Measurements from ENCODE around the gene CLEC17A.
"Not testable (repeated sequence)": the region's sequence is repeated elsewhere in the genome, so short reads cannot be mapped to it uniquely, and the experiment has no call there.

CLEC17A gene

GRCh38 chr19:14559916-14560775 is 22.7 kb upstream of the CLEC17A start:
- no peak for DNase-seq

- no peak for DNase-seq
Measured at GRCh38 chr19:14560776-14561108, 22.1 kb upstream of the CLEC17A start.

GRCh38 chr19:14561249-14561648 is 21.6 kb upstream of the CLEC17A start:
- no peak for DNase-seq

GRCh38 chr19:14561847-14562351 is 21.0 kb upstream of the CLEC17A start:
- DNase-seq, result no peak

GRCh38 chr19:14562660-14563589 is 20.0 kb upstream of the CLEC17A start:
- DNase-seq, result no peak

- no peak for DNase-seq
Measured at GRCh38 chr19:14563590-14563926, 19.3 kb upstream of the CLEC17A start.

GRCh38 chr19:14563989-14564651 is 18.8 kb upstream of the CLEC17A start:
- peak; percentile 28 for DNase-seq

- not testable (repeated sequence) for DNase-seq
Measured at GRCh38 chr19:14564652-14565297, 18.1 kb upstream of the CLEC17A start.

- no peak for DNase-seq
Measured at GRCh38 chr19:14565298-14565679, 17.6 kb upstream of the CLEC17A start.

- no peak for DNase-seq
Measured at GRCh38 chr19:14565765-14566711, 16.8 kb upstream of the CLEC17A start.

GRCh38 chr19:14566712-14567077 is 16.2 kb upstream of the CLEC17A start:
- DNase-seq, result no peak

- DNase-seq, result no peak
Measured at GRCh38 chr19:14567079-14567478, 15.8 kb upstream of the CLEC17A start.

- DNase-seq, result no peak
Measured at GRCh38 chr19:14570864-14571527, 11.9 kb upstream of the CLEC17A start.

- DNase-seq, result peak; percentile 48
Measured at GRCh38 chr19:14571695-14572490, 11.0 kb upstream of the CLEC17A start, which contains the start of gene NDUFB7. TSS of gene NDUFB7 (minus strand) at chr19:14572066. CDS start at chr19:14572000, 66 bp downstream.

GRCh38 chr19:14575428-14575980 is 7.4 kb upstream of the CLEC17A start:
- no peak for DNase-seq

GRCh38 chr19:14576363-14576762 is 6.5 kb upstream of the CLEC17A start:
- no peak for DNase-seq

GRCh38 chr19:14577264-14577663 is 5.6 kb upstream of the CLEC17A start:
- no peak for DNase-seq

GRCh38 chr19:14577885-14578427 is 4.9 kb upstream of the CLEC17A start:
- DNase-seq, result no peak

GRCh38 chr19:14580623-14581237 is 2.2 kb upstream of the CLEC17A start:
- DNase-seq, result no peak
